Endothelial cell of umbilical vein (primary cell): Measurements from ENCODE around the gene NRG3. TPM values are rescaled to one million over a fixed set of nuclear protein-coding genes. Genes with fewer than 3 reads are reported as not detected.
A peak's percentile ranks its signal among the peaks of the same experiment; 100 is the strongest.

Experiments
- BruUV-seq: library from RNA; stranded (reverse); fragments of 400-500 nt; replicated peaks from 2 replicates; lab custom pipeline; 2021; lab: Mats Ljungman, UMichigan
- CTCF ChIA-PET: fragments of 300-600, 350-600 bp; sonication (Branson Sonifier 250); formaldehyde crosslinking; loops from one replicate; lab custom pipeline; 2021; ENCODE audit warnings: antibody characterized with exemption, inconsistent platforms; lab: Charles Lee
- POLR2A ChIA-PET: fragments of 300-600, 350-600 bp; sonication (Branson Sonifier 250); formaldehyde crosslinking; loops from one replicate; lab custom pipeline; 2021; ENCODE audit warnings: antibody characterized with exemption, inconsistent platforms; lab: Charles Lee
- DNase-seq: peaks from one replicate; pipeline ENCODE4 v3.0.0-alpha.2; 2011; ENCODE audit warnings: low read depth, low spot score
- FAIRE-seq: peaks from 2 replicates; lab custom pipeline; 2011; peaks lifted over from hg19 to GRCh38; lab: Jason Lieb, UNC
- H2AFZ ChIP-seq: 2 replicates; pipeline ENCODE4 v1.6.0; 2012; ENCODE audit warnings: low read depth, low read length, control low read depth, inconsistent platforms
- H3K27ac ChIP-seq: 2 replicates; pipeline ENCODE4 v1.5.1; 2011; ENCODE audit warnings: low read depth, mild to moderate bottlenecking, control low read depth, low read length, moderate library complexity; ENCODE audit not compliant: insufficient read depth
- H3K27me3 ChIP-seq, 2 experiments: 2 replicates each; pipeline versions ENCODE4 v1.6.0 to v1.6.1; 2011; ENCODE audit warnings: low read length in 2 of 2, mixed read lengths in 1 of 2; ENCODE audit not compliant: control insufficient read depth in 2 of 2, insufficient read depth in 2 of 2
- H3K36me3 ChIP-seq, 2 experiments: 2 replicates in 1 of 2; 3 replicates in 1 of 2; pipeline ENCODE4 v1.5.1; 2011; ENCODE audit warnings: low read length in 2 of 2, mild to moderate bottlenecking in 1 of 2, moderate library complexity in 1 of 2; ENCODE audit not compliant: control insufficient read depth in 2 of 2, insufficient read depth in 2 of 2; ENCODE audit errors: extremely low read depth in 1 of 2
- H3K4me1 ChIP-seq: 3 replicates; pipeline ENCODE4 v1.5.1; 2011; ENCODE audit warnings: mild to moderate bottlenecking, low read length; ENCODE audit not compliant: control insufficient read depth, insufficient read depth; ENCODE audit errors: extremely low read depth
- H3K4me2 ChIP-seq: 2 replicates; pipeline ENCODE4 v1.6.1; 2011; ENCODE audit warnings: low read length, control low read depth, mixed read lengths; ENCODE audit not compliant: insufficient read depth
- H3K4me3 ChIP-seq, 3 experiments: fragments of 200-600 bp in 1 of 3; sonication (generic), shearing (Covaris generic) in 1 of 3; replicated peaks in 1 of 3; 2 replicates each; pipeline ENCODE4 v1.5.1; 2011 to 2016; ENCODE audit warnings: control low read depth in 3 of 3, low read length in 3 of 3, mild to moderate bottlenecking in 2 of 3, inconsistent platforms in 1 of 3, low read depth in 1 of 3, moderate library complexity in 1 of 3; ENCODE audit not compliant: insufficient read depth in 1 of 3
- H3K79me2 ChIP-seq: 2 replicates; pipeline ENCODE4 v1.6.0; 2012; ENCODE audit warnings: low read length, inconsistent platforms; ENCODE audit not compliant: control insufficient read depth, insufficient read depth
- H3K9ac ChIP-seq: replicated peaks from 2 replicates; pipeline ENCODE3; 2011; ENCODE audit warnings: low read length, control low read depth; ENCODE audit not compliant: insufficient read depth; ENCODE audit errors: extremely low read depth
- H3K9me1 ChIP-seq: replicated peaks from 3 replicates; pipeline ENCODE4 v1.6.0; 2011; ENCODE audit warnings: mild to moderate bottlenecking, low read length; ENCODE audit not compliant: control insufficient read depth, insufficient read depth; ENCODE audit errors: extremely low read depth
- H3K9me3 ChIP-seq: replicated peaks from 2 replicates; pipeline ENCODE4 v1.5.1; 2012; ENCODE audit warnings: low read length, inconsistent platforms; ENCODE audit not compliant: control insufficient read depth, insufficient read depth
- H4K20me1 ChIP-seq: replicated peaks from 2 replicates; pipeline ENCODE3; 2011; ENCODE audit warnings: mild to moderate bottlenecking, low read length; ENCODE audit not compliant: control insufficient read depth, insufficient read depth; ENCODE audit errors: extremely low read depth
- EZH2 ChIP-seq: IDR thresholded peaks from 2 replicates; pipeline ENCODE4 v1.6.1; 2012; ENCODE audit warnings: borderline replicate concordance, low read depth, mild to moderate bottlenecking, moderate library complexity, low read length, inconsistent platforms; ENCODE audit not compliant: severe bottlenecking
- FOS ChIP-seq: IDR thresholded peaks from 2 replicates; pipeline ENCODE4 v1.6.1; 2011; ENCODE audit warnings: mild to moderate bottlenecking, low read length, moderate library complexity, borderline replicate concordance; ENCODE audit not compliant: insufficient read depth
- POLR2A ChIP-seq: IDR thresholded peaks from 2 replicates; pipeline ENCODE4 v1.6.1; 2012; ENCODE audit warnings: low read depth, mild to moderate bottlenecking, control low read depth, low read length
- POLR2AphosphoS5 ChIP-seq: IDR thresholded peaks from 2 replicates; pipeline ENCODE4 v1.6.1; 2012; ENCODE audit warnings: low read depth, mild to moderate bottlenecking, control low read depth, low read length, moderate library complexity; ENCODE audit not compliant: insufficient read depth
- dilution Hi-C: fragments of 300-500 bp; cut with MboI; formaldehyde crosslinking; loops from one replicate; pipeline ENCODE4 v1.15.0; 2019; ENCODE audit warnings: low sequenced_read_pairs; ENCODE audit not compliant: extremely low pct_ligation_motif_present
- intact Hi-C: fragments of 100-400 bp; cut with micrococcal nuclease; formaldehyde crosslinking; loops from one replicate; pipeline ENCODE4 v1.10.0; 2022
- polyA plus RNA-seq, 4 experiments: library from polyadenylated mRNA; depleted of rRNA in 3 of 4; stranded (reverse) in 3 of 4; unstranded in 1 of 4; fragments of >200 nt; gene quantifications; 2 replicates each; pipeline versions ENCODE4 v1.2.1 to v1.2.3, GENCODE V29; 2011 to 2012; ENCODE audit warnings: missing spikeins in 1 of 4
- total RNA-seq: library from RNA; stranded (reverse); gene quantifications from 2 replicates; pipeline ENCODE4 v1.2.3, GENCODE V29; 2021
- TF ChIP-seq, protein P1 (sequence below), 2 donors: IDR thresholded peaks; 1 replicate in 1 of 2; 2 replicates in 1 of 2; pipeline ENCODE4 v1.5.1; 2011; ENCODE audit warnings: low read length in 2 of 2, mild to moderate bottlenecking in 2 of 2, moderate library complexity in 2 of 2, control low read depth in 1 of 2, inconsistent platforms in 1 of 2, low read depth in 1 of 2; ENCODE audit not compliant: insufficient read depth in 1 of 2; ENCODE audit errors: extremely low read depth in 1 of 2
- TF ChIP-seq, protein P2 (sequence below): IDR thresholded peaks from 2 replicates; pipeline ENCODE4 v1.6.1; 2011; ENCODE audit not compliant: insufficient read depth, insufficient read length

Gene NRG3
- total and polyA plus RNA-seq, 2 donors (not counting 3 experiments of a cell fraction or from before 2014, with no cell fraction given), result 1.9 to 3.9 TPM

DNA sequence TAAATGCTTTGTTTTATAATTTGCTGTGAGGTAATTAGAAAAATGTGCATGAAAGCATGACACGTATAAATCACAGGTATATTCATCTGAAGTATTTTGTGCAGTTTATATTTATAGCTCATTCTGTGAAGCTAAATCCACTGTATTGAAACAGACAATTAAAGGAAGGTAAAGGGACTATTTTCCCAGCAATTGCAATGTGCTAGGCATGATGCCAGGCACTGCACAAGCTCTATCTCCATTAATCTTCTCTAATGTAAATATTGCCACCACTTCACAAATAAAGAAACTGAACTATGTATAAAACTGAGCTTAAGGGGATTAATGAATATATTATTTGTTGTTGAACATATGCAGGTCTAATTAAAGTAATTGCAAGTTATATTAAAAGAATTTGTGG lies 1012.5 kb downstream of the NRG3 start:
- CTCF ChIA-PET, result interaction anchor here (0.8 kb wide), 1 partner anchor 10 kb away, joined by 3 read pairs; no protein-coding TSS in a partner anchor
- no peaks in the 10 kb centered on the region for H3K36me3 ChIP-seq
- H4K20me1 ChIP-seq, result no peaks in the 10 kb centered on the region
- no peaks in the 10 kb centered on the region for H3K27me3 ChIP-seq
- no peak overlapping the region for H3K27ac ChIP-seq
- DNase-seq (peak; percentile 35), FAIRE-seq (no peak)
- H3K4me1 ChIP-seq, result no peaks in the 10 kb centered on the region
- no peak overlapping the region for H3K9ac ChIP-seq
- TF ChIP-seq, protein P1, sequence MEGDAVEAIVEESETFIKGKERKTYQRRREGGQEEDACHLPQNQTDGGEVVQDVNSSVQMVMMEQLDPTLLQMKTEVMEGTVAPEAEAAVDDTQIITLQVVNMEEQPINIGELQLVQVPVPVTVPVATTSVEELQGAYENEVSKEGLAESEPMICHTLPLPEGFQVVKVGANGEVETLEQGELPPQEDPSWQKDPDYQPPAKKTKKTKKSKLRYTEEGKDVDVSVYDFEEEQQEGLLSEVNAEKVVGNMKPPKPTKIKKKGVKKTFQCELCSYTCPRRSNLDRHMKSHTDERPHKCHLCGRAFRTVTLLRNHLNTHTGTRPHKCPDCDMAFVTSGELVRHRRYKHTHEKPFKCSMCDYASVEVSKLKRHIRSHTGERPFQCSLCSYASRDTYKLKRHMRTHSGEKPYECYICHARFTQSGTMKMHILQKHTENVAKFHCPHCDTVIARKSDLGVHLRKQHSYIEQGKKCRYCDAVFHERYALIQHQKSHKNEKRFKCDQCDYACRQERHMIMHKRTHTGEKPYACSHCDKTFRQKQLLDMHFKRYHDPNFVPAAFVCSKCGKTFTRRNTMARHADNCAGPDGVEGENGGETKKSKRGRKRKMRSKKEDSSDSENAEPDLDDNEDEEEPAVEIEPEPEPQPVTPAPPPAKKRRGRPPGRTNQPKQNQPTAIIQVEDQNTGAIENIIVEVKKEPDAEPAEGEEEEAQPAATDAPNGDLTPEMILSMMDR (IDR thresholded peaks at IDR 0.05; ENCODE audit: extremely low read depth in 1 of 2, insufficient read depth in 1 of 2, low read depth in 1 of 2, low read length in 2 of 2), result no peak
- no peak for TF ChIP-seq FOS
- peaks cover 2% of the 10 kb centered on the region for H3K9me1 ChIP-seq
- no peak overlapping the region for H2AFZ ChIP-seq
- intact Hi-C loops, result no loop called here
- POLR2A ChIA-PET, result no interaction called here
- no peak overlapping the region for H3K4me3 ChIP-seq
- dilution Hi-C loops, result no loop called here
- no TSS peak for BruUV-seq
- no peaks in the 10 kb centered on the region for H3K79me2 ChIP-seq
- H3K9me3 ChIP-seq, result no peaks in the 10 kb centered on the region
- no peak overlapping the region for H3K4me2 ChIP-seq

DNA sequence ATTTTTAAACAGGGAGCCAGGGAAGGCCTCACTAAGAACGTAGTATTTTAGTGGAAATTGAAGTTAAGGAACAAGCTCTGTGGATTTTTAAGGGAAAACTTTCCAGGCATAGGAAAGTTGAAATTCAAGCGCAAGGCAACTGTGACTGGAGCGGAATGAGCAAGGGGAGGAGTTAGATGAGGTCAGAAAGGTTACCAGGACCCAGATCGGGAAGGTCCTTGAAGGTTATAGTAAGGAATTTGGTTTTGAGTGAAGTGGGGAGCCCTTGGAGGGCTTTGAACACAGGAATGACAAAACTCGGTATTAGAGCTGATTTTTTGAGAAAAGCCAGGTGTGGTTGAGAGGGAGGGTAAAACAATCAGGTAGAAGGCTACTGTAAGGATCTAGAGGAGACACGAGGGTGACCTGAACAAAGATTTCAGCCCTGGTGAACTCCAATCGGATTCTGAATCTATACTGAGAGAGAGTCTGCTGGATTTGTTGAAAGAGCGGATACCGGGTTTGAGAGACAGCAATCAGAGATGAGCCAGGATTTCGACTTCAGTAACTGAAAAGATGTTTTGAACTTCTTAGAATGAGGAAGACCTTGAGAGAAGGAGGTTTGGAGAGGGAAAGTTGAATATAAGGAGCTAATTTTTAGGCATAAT lies 1013.9 kb downstream of the NRG3 start:
- no peak overlapping the region for H3K27ac ChIP-seq
- CTCF ChIA-PET, result no interaction called here
- H2AFZ ChIP-seq, result no peak overlapping the region
- dilution Hi-C loops (no loop called here), intact Hi-C loops (no loop called here)
- no peaks in the 10 kb centered on the region for H4K20me1 ChIP-seq
- DNase-seq, result no peak
- no peaks in the 10 kb centered on the region for H3K4me1 ChIP-seq
- no peaks in the 10 kb centered on the region for H3K27me3 ChIP-seq
- BruUV-seq, result no TSS peak
- H3K9me1 ChIP-seq, result peaks cover 2% of the 10 kb centered on the region
- H3K36me3 ChIP-seq, result no peaks in the 10 kb centered on the region
- H3K79me2 ChIP-seq, result no peaks in the 10 kb centered on the region
- no peak for FAIRE-seq
- no peak overlapping the region for H3K4me2 ChIP-seq
- no peak overlapping the region for H3K4me3 ChIP-seq
- H3K9me3 ChIP-seq, result no peaks in the 10 kb centered on the region
- no peak overlapping the region for H3K9ac ChIP-seq
- TF ChIP-seq FOS (no peak), POLR2A (no peak), POLR2AphosphoS5 (no peak), EZH2 (no peak)
- TF ChIP-seq, protein P2, sequence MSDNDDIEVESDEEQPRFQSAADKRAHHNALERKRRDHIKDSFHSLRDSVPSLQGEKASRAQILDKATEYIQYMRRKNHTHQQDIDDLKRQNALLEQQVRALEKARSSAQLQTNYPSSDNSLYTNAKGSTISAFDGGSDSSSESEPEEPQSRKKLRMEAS, result no peak
- POLR2A ChIA-PET, result no interaction called here
